Measurements from ENCODE around the gene TMEM178B.

DNA sequence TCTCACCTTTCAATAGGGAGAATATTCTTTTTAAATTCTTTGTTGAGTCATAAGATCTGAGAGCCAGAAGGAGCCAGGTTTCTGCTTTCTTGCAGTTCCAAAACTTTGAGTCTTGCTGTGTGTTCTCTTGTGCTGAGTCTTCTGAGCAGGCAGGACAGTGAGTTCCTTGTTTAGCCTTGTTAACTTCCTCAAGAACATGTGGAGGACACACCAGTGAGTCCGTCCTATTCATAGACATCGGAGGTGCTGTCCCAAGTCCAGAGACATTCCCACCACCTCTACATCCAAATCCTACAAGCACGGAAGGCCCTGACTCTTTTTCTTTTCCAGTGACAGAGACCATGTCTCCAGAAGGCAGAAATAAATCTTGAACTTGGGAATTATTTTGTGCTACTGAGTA is 342.1 kb downstream of the TMEM178B start:
- TF ChIP-seq EZH2 (IDR thresholded peaks at IDR 0.05; ENCODE audit: borderline replicate concordance), result no peak
- TF ChIP-seq, protein P1, sequence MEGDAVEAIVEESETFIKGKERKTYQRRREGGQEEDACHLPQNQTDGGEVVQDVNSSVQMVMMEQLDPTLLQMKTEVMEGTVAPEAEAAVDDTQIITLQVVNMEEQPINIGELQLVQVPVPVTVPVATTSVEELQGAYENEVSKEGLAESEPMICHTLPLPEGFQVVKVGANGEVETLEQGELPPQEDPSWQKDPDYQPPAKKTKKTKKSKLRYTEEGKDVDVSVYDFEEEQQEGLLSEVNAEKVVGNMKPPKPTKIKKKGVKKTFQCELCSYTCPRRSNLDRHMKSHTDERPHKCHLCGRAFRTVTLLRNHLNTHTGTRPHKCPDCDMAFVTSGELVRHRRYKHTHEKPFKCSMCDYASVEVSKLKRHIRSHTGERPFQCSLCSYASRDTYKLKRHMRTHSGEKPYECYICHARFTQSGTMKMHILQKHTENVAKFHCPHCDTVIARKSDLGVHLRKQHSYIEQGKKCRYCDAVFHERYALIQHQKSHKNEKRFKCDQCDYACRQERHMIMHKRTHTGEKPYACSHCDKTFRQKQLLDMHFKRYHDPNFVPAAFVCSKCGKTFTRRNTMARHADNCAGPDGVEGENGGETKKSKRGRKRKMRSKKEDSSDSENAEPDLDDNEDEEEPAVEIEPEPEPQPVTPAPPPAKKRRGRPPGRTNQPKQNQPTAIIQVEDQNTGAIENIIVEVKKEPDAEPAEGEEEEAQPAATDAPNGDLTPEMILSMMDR (IDR thresholded peaks at IDR 0.05; ENCODE audit: poor library complexity), result no peak
